ENCODE results near the gene GNAO1. TPM values are rescaled to one million over a fixed set of nuclear protein-coding genes. Genes with fewer than 3 reads are reported as not detected.
"Not testable (repeated sequence)": the region's sequence is repeated elsewhere in the genome, so short reads cannot be mapped to it uniquely, and the experiment has no call there.

The GNAO1 gene
- total RNA-seq, 6 experiments from 2014 or later, result 18.2 to 45.1 (median 21.5) TPM

DNA sequence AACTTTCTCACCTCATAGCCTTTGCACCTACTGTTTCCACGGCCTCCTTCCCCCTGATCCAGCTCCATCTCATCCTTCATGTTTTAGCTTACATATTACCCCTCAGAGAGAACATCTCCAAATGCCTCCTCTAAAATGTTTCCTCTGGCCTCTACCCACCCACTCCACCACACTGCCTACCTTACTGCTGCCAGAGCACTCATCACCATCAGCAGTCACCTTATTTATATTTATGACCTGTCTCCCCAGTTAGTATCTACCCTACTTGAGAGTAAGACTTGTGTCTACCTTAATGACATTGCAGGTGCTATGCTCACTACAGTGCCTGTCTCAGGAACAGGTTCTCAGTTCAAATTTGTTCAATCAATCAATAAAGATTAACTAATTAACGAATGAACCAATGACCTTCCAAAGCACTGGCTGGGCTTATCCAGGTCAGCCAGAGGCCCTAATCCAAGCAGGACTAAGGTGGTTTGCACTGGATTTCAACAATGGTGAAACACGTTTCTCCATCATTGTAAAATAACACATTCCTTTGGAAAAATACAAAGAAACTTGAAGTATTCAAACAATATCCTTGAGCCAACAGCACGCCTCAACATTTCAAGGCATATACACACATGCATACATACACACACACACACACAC, 192.9 kb downstream of the GNAO1 start:
- 36% methylated on average over 4 of the region's 4 CpGs for WGBS (ENCODE audit: insufficient coverage, low coverage, low lambda C conversion rate, missing lambda C conversion rate)
- Histone ChIP-seq H3K36me3 (peaks cover 0 to 24% (median 7%) of the 10 kb centered on the region in 4 donors), H3K4me1 (peaks cover 0 to 34% (median 13%) of the 10 kb centered on the region in 4 donors), H3K9me3 (no peaks in the 10 kb centered on the region), H3K4me3 (peak overlapping the region in 1 of 3 donors; percentile 6), H3K27ac (peak overlapping the region; percentile 13 to 85 (median 68)), H3K27me3 (no peaks in the 10 kb centered on the region)
- intact Hi-C loops (cut with DNase I), result no loop called here
- no peak for DNase-seq
- TF ChIP-seq POLR2A (IDR thresholded peaks at IDR 0.05), result no peak
- TF ChIP-seq, protein P1, sequence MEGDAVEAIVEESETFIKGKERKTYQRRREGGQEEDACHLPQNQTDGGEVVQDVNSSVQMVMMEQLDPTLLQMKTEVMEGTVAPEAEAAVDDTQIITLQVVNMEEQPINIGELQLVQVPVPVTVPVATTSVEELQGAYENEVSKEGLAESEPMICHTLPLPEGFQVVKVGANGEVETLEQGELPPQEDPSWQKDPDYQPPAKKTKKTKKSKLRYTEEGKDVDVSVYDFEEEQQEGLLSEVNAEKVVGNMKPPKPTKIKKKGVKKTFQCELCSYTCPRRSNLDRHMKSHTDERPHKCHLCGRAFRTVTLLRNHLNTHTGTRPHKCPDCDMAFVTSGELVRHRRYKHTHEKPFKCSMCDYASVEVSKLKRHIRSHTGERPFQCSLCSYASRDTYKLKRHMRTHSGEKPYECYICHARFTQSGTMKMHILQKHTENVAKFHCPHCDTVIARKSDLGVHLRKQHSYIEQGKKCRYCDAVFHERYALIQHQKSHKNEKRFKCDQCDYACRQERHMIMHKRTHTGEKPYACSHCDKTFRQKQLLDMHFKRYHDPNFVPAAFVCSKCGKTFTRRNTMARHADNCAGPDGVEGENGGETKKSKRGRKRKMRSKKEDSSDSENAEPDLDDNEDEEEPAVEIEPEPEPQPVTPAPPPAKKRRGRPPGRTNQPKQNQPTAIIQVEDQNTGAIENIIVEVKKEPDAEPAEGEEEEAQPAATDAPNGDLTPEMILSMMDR (IDR thresholded peaks at IDR 0.05), result no peak
- peak; percentile 54 to 72 (median 62) for ATAC-seq

DNA sequence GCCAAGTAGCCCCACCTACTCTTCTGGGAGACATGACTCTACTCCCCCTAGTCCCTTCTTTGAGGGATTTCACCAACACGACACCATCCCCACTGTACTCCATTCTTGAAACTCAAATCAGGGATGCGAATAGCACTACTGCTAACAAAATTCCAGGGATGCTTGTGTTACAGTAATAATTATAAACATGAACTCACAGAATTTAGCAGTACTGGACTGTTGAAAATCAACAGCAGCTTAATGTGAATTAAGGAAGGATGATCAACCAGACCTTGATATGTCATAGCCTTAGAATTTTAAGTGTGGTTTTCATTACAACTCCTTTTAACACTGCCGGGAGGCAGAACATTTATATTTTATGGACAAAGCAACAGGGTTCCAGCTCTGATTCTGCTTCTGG, 196.1 kb downstream of the GNAO1 start:
- Histone ChIP-seq H3K9me3 (no peaks in the 10 kb centered on the region), H3K36me3 (peaks cover 0 to 36% (median 13%) of the 10 kb centered on the region in 4 donors)

DNA sequence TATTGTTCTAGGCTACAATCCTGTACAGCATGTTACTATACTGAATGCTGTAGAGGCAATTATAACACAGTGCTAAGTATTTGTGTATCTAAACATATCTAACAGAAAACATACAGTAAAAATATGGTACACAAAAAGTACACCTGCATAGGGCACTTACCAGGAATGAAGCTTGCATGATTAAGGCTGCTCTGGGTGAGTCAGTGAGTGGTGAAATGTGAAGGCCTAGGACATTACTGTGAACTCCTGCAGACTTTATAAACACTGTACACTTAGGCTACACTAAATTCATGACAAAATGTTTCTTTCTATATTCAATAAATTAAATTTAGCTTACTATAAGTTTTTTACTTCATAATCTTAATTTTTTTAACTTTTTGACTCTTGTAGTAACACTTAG, 196.9 kb downstream of the GNAO1 start:
- intact Hi-C loops (cut with DNase I), result no loop called here
- H3K4me1 ChIP-seq, result peaks cover 0 to 19% (median 8%) of the 10 kb centered on the region in 4 donors

More for the DNA sequence above, 196.1 kb downstream of the GNAO1 start:
- no peak overlapping the region for H3K27ac ChIP-seq
- no peak for ATAC-seq
- intact Hi-C loops (cut with DNase I), result no loop called here
- TF ChIP-seq, protein P1 (IDR thresholded peaks at IDR 0.05), result no peak
- no peak for TF ChIP-seq POLR2A (IDR thresholded peaks at IDR 0.05)
- H3K4me3 ChIP-seq, result no peak overlapping the region
- DNase-seq, result no peak
- peaks cover 0 to 26% (median 9%) of the 10 kb centered on the region in 4 donors for H3K4me1 ChIP-seq
- no peaks in the 10 kb centered on the region for H3K27me3 ChIP-seq
- whole genome bisulfite sequencing (ENCODE audit: insufficient coverage, low coverage, low lambda C conversion rate, missing lambda C conversion rate), result 100% methylated on average over 2 of the region's 3 CpGs

DNA sequence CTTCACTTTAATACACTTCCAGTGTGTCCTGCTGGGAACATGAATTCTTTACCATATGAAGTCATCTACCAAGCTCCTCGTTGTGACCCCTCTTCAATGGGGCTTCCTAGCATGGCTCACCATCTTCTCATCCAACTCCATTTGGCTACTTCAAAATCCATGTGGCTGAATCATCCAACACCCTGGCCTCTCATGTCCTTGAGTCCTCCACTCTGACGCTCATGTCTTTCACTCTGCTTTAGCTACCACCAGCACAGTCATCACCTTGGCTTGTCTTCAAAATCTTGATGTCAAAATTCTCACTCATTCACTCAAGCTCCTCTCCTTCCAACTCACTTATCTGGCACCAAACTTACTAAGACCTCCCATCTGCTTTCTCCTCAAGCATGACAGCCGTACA, 198.3 kb downstream of the GNAO1 start:
- TF ChIP-seq POLR2A (IDR thresholded peaks at IDR 0.05), result no peak
- TF ChIP-seq, protein P1 (IDR thresholded peaks at IDR 0.05), result no peak
- intact Hi-C loops (cut with DNase I), result no loop called here
- H3K27ac ChIP-seq, result no peak overlapping the region
- H3K4me3 ChIP-seq, result no peak overlapping the region
- H3K27me3 ChIP-seq, result no peaks in the 10 kb centered on the region
- peaks cover 0 to 8% (median 3%) of the 10 kb centered on the region in 4 donors for H3K4me1 ChIP-seq
- no peak for DNase-seq
- no peak for ATAC-seq
- peaks cover 0 to 38% (median 13%) of the 10 kb centered on the region in 4 donors for H3K36me3 ChIP-seq
- WGBS (ENCODE audit: insufficient coverage, low coverage, low lambda C conversion rate, missing lambda C conversion rate), result 97% methylated on average over 3 of the region's 3 CpGs
- H3K9me3 ChIP-seq, result no peaks in the 10 kb centered on the region

More for the DNA sequence above, 196.9 kb downstream of the GNAO1 start:
- DNase-seq, result no peak
- Histone ChIP-seq H3K27ac (no peak overlapping the region), H3K27me3 (no peaks in the 10 kb centered on the region), H3K4me3 (no peak overlapping the region), H3K36me3 (peaks cover 0 to 38% (median 13%) of the 10 kb centered on the region in 4 donors), H3K9me3 (no peaks in the 10 kb centered on the region)
- ATAC-seq, result no peak
- TF ChIP-seq, protein P1 (IDR thresholded peaks at IDR 0.05), result no peak
- no peak for TF ChIP-seq POLR2A (IDR thresholded peaks at IDR 0.05)

DNA sequence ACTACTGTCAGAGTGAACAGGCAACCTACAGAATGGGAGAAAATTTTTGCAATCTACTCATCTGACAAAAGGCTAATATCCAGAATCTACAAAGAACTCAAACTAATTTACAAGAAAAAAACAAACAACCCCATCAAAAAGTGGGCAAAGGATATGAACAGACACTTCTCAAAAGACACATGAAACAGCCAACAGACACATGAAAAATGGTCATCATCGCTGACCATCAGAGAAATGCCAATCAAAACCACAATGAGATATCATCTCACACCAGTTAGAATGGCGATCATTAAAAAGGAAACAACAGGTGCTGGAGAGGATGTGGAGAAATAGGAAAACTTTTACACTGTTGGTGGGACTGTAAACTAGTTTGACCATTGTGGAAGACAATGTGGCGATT, 205.4 kb downstream of the GNAO1 start:
- peaks cover 0 to 18% (median 3%) of the 10 kb centered on the region in 4 donors for H3K36me3 ChIP-seq
- 83% methylated on average over 3 of the region's 3 CpGs for WGBS (ENCODE audit: insufficient coverage, low coverage, low lambda C conversion rate, missing lambda C conversion rate)
- intact Hi-C loops (cut with DNase I); H3K27ac ChIP-seq; H3K4me3 ChIP-seq; H3K9me3 ChIP-seq; ATAC-seq; H3K4me1 ChIP-seq; DNase-seq; H3K27me3 ChIP-seq: not testable (repeated sequence)
